Epithelial cell of alveolus of lung (primary cell): Measurements from ENCODE around the gene CTNNA1. TPM values are rescaled to one million over a fixed set of nuclear protein-coding genes. Genes with fewer than 3 reads are reported as not detected.

ENCODE experiments used
- total RNA-seq: library from RNA; depleted of rRNA; stranded (reverse); fragments of >200 nt; gene quantifications from 2 replicates; pipeline ENCODE4 v1.2.1, GENCODE V29; 2015

The CTNNA1 gene
- total RNA-seq = 234 and 282 TPM in 2 replicates

GRCh38 chr5:138752951-138753793 is at the start of gene CTNNA1:
Gene CTNNA1, plus strand, starts transcription at chr5:138753425. Its CDS starts 28,500 bp downstream, at chr5:138781925.

GRCh38 chr5:138874771-138875551 is 121.7 kb downstream of the CTNNA1 start, which contains the start of gene LRRTM2:
Gene LRRTM2, minus strand, starts transcription at chr5:138875335. Its CDS starts 424 bp downstream, at chr5:138874911.

Other genes with a start within 250 kb of the CTNNA1 start
- gene ETF1, start 210.2 kb upstream of the CTNNA1 start, total RNA-seq = 64.4 and 83.9 TPM in 2 replicates
- 161 and 295 TPM in 2 replicates for gene HSPA9, start 178.0 kb upstream of the CTNNA1 start, total RNA-seq
- 0.48 and 2.8 TPM in 2 replicates for gene LRRTM2, start 121.9 kb downstream of the CTNNA1 start, total RNA-seq